A673 (cell line): ENCODE data around the gene F11.

Source experiments
- EZH2 ChIP-seq: fragments of 200-600 bp; sonication (generic); IDR thresholded peaks from 2 replicates; pipeline ENCODE4 v1.6.1; 2017; ENCODE audit warnings: borderline replicate concordance, low read depth, mild to moderate bottlenecking, mixed read lengths, antibody characterized with exemption, low read length; ENCODE audit not compliant: poor library complexity, severe bottlenecking
- TF ChIP-seq, protein P1 (sequence below): fragments of 300-800, 200-600 bp; sonication (generic); conservative IDR thresholded peaks from 2 replicates; pipeline ENCODE4 v1.5.1; 2017; ENCODE audit warnings: low read depth, mild to moderate bottlenecking, antibody characterized with exemption, low read length, moderate library complexity, mixed read lengths

DNA sequence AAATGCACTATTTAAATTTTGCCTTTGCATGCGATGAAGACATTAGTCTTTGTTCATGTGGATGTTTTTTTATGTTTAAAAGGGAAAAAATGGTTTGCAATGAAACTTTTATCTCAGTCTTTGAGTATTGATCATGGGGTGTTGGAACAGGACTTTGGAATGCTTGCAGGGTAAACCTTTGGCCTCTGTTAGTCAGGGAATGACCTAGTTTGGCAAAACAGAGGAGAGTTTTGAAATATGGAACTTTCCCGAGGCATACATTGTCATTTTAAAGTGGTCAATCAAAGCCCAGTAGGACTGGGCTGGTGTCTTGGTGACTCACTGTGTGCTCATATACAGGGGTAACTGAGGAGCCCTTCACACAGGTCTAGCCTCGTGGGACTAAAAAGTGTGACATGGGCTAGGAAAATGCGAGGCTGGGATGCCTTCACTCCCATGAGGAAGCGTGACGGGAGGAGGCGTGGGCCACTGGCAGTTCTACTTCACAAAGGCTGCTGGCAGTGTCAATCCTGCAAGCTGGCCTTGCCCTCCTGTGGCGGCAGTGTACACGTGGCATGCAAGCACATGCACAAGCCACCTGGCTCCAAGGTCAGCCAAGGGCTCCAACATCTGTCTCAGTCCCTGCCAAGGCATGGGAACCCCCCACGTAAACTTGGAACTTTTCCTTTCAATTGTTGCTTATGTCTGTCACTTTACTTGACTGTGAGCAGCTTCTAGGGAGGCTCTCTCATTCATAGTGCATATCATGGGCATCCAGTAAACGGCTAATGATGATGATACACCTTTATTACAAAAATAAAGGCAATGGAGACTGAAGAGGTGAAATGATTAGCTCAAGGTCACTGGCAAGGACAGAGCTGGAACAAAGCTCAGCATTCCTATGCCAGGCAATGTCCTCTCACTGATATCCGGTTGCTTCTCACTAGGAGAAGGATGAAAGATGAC is 5.2 kb upstream of the F11 start:
- TF ChIP-seq, protein P1, sequence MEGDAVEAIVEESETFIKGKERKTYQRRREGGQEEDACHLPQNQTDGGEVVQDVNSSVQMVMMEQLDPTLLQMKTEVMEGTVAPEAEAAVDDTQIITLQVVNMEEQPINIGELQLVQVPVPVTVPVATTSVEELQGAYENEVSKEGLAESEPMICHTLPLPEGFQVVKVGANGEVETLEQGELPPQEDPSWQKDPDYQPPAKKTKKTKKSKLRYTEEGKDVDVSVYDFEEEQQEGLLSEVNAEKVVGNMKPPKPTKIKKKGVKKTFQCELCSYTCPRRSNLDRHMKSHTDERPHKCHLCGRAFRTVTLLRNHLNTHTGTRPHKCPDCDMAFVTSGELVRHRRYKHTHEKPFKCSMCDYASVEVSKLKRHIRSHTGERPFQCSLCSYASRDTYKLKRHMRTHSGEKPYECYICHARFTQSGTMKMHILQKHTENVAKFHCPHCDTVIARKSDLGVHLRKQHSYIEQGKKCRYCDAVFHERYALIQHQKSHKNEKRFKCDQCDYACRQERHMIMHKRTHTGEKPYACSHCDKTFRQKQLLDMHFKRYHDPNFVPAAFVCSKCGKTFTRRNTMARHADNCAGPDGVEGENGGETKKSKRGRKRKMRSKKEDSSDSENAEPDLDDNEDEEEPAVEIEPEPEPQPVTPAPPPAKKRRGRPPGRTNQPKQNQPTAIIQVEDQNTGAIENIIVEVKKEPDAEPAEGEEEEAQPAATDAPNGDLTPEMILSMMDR: no peak
- no peak for TF ChIP-seq EZH2
